Cortex of kidney (tissue), 1 donor: ENCODE measurements around the gene ABI3.
"Not testable (repeated sequence)": the region's sequence is repeated elsewhere in the genome, so short reads cannot be mapped to it uniquely, and the experiment has no call there.

Experiments
- DNase-seq: peaks from one replicate; lab custom pipeline; 2025; lab: John Stamatoyannopoulos, UW

ABI3 gene

GRCh38 chr17:49210158-49211029 lies at the start of gene ABI3, which contains the start of gene GNGT2:
Gene ABI3, plus strand, starts transcription at chr17:49210707. Its CDS starts 18 bp downstream, at chr17:49210725.
Gene GNGT2, minus strand, starts transcription at chr17:49210574. Its CDS starts 3,152 bp downstream, at chr17:49207422.
- no peak for DNase-seq

GRCh38 chr17:49162866-49163265 lies 47.6 kb upstream of the ABI3 start:
- DNase-seq, result no peak

GRCh38 chr17:49165143-49165542 lies 45.4 kb upstream of the ABI3 start:
- DNase-seq, result no peak

- DNase-seq, result no peak
These were observed 41.8 kb upstream of the ABI3 start for GRCh38 chr17:49168706-49169105.

GRCh38 chr17:49170216-49170615 lies 40.3 kb upstream of the ABI3 start:
- no peak for DNase-seq

GRCh38 chr17:49170711-49171110 lies 39.8 kb upstream of the ABI3 start:
- not testable (repeated sequence) for DNase-seq

GRCh38 chr17:49175978-49176377 lies 34.5 kb upstream of the ABI3 start:
- DNase-seq, result not testable (repeated sequence)

- DNase-seq, result no peak
These were observed 30.2 kb upstream of the ABI3 start for GRCh38 chr17:49180303-49180702.

GRCh38 chr17:49180998-49181635 lies 29.4 kb upstream of the ABI3 start:
- DNase-seq, result no peak

GRCh38 chr17:49183341-49183740 lies 27.2 kb upstream of the ABI3 start:
- no peak for DNase-seq

- no peak for DNase-seq
These were observed 26.7 kb upstream of the ABI3 start for GRCh38 chr17:49183801-49184200.

- not testable (repeated sequence) for DNase-seq
These were observed 26.0 kb upstream of the ABI3 start for GRCh38 chr17:49184522-49184921.

GRCh38 chr17:49185381-49185780 lies 25.1 kb upstream of the ABI3 start:
- not testable (repeated sequence) for DNase-seq

- no peak for DNase-seq
These were observed 23.2 kb upstream of the ABI3 start for GRCh38 chr17:49187301-49187700.

- no peak for DNase-seq
These were observed 19.6 kb upstream of the ABI3 start for GRCh38 chr17:49190932-49191331.

- DNase-seq, result no peak
These were observed 19.0 kb upstream of the ABI3 start for GRCh38 chr17:49191409-49191916.

GRCh38 chr17:49191917-49192741 lies 18.4 kb upstream of the ABI3 start:
- DNase-seq, result no peak

- no peak for DNase-seq
These were observed 16.8 kb upstream of the ABI3 start for GRCh38 chr17:49193513-49194296.

GRCh38 chr17:49194297-49194607 lies 16.3 kb upstream of the ABI3 start:
- DNase-seq, result no peak

GRCh38 chr17:49195751-49196150 lies 14.8 kb upstream of the ABI3 start:
- DNase-seq, result no peak

GRCh38 chr17:49196520-49196919 lies 14.0 kb upstream of the ABI3 start:
- DNase-seq, result no peak
